Inflammatory macrophage treated with lipopolysaccharide for 4 hours (primary cell): ENCODE results near the gene TNNT1.

Experiments used
- DNase-seq: peaks from one replicate; pipeline ENCODE4 v3.0.0-alpha.2; 2020

TNNT1 gene

DNA sequence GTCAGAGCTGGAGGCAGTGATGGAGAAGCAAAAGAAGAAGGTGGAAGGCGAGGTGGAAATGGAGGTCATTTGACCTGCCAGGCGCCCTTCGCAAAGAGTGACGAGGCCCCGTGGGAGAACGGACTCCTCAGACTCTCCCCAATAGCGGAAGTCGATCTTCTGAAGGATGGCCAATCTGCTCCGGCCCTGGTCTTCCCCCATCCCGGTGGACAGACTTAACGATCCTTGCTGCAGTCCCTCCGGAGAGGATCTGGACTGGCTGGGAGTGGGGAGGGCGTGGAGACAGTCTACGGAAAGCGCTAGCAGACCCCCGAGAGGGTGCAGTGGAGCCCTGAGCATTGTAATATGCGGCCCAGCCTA is 61.5 kb downstream of the TNNT1 start:
- peak; percentile 40 for DNase-seq

DNA sequence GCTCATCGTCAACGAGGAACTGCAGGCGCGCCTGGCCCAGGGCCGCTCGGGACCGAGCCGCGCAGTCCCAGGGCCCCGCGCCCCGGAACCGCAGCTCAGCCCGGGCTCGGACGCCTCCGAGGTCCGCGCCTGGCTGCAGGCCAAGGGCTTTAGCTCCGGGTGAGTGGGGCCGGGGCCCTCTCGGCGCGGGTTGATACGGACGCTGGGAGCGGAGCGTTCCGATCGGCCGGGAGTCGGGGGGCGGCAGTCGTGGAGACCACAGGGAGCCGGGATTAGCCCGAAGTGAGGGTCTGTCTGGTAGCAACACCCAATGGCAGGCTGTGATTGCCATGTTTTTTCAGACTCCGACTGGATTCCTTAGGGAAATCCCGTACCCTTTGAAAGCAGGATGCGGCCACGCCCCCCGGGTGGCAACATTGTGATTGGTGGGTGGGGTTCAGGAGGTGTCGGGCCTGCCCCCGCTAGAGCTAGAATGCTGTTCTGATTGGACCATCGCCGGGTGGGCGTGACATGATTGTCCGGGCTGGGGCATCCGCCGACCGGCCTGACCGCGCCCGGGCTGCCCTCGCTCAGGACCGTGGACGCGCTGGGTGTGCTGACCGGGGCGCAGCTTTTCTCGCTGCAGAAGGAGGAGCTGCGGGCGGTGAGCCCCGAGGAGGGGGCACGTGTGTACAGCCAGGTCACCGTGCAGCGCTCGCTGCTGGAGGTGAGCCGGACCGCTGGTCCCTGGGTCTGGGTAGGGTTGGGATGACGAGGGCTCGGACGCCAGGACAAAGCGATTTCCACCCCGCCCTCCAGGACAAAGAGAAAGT is 62.1 kb downstream of the TNNT1 start:
- DNase-seq, result peak; percentile 72

DNA sequence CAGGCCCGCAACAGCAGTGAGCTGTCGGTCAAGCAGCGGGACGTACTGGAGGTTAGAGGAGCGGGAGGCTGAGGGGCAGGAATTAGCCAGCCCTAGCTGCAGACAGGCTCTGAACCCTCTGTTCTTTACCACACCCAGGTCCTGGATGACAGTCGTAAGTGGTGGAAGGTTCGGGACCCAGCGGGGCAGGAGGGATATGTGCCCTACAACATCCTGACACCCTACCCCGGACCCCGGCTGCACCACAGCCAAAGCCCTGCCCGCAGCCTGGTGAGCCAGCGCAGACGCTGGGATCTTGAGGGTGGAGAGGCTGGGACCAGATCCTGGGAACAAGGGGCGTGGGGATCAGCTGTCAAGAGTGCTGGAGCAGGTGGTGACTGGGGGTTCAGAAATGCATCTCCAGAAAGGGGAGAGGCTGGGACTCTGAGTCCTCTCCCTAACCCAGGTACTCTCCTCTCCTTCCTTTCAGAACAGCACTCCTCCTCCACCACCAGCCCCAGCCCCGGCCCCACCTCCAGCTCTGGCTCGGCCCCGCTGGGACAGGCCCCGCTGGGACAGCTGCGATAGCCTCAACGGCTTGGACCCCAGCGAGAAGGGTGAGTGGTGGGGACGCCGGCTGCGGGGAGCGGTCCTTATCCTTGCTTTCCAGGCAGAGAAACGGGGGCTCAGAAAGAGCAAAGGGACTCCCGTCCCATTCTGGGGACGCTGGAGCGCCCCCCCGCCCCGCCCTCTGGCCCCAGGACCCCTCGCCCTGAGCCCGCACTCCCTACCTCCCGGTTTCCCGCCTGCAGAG is 62.9 kb downstream of the TNNT1 start:
- no peak for DNase-seq

DNA sequence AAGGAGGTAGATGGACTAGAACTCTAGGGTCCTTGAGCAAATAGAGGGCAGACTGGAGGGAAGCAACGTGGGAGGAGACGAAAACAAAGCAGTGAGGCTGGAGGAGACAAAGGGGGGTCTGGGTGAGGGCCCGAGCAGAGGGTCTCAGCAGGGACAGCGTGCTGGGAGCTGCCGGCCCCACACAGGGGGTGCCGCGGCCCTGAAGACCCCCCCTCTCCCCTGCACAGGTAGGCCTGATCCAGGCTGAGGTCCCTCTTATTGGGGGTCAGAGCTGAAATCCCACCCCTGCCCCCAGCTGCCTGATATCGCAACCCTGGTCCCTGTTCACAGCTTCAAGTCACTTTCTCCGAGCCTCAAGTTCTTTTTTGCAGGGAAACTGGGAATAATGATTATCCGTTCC is 64.6 kb downstream of the TNNT1 start:
- no peak for DNase-seq

DNA sequence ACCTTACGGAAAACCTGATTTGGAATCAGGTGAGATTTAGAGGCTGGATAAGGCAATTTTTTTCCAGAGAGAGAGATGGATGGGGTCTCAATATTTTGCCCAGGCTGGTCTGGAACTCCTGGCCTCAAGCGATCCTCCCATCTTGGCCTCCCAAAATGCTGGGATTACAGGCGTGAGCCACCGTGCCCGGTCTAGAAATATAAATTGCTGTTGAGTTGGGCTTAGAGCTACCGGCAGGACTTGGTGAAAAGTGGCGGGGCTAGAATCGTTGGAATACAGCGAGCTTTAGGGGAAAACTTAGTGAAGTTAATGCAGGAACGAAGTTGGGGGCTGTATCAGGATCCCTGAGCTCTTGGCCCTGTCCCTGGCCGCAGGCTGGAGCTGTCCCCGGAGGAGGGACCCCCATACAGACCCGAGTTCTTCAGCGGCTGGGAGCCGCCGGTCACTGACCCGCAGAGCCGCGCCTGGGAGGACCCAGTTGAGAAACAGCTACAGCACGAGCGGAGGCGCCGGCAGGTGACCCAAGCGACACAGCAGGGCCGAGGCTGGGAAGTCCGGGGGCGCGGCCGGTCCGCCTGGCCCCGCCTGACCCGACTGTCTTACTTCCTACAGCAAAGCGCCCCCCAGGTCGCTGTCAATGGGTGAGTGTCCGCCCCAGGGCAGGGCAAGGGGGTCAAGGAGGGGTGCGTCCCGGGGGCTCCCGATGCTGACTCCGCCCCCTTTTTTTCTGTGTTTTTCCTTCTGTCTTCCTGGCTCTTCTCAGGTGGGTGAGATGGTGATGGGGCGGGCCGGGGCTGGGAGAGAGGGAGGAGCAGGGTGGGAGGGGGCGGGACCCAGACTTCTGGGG is 65.8 kb downstream of the TNNT1 start:
- DNase-seq, result no peak
